Measurements from ENCODE around the gene RAD51C. TPM values are rescaled to one million over a fixed set of nuclear protein-coding genes. Genes with fewer than 3 reads are reported as not detected.

RAD51C gene
- polyA plus RNA-seq, 1 of the 3 experiments (the other 2 are of a cell fraction): 36.1 TPM

DNA sequence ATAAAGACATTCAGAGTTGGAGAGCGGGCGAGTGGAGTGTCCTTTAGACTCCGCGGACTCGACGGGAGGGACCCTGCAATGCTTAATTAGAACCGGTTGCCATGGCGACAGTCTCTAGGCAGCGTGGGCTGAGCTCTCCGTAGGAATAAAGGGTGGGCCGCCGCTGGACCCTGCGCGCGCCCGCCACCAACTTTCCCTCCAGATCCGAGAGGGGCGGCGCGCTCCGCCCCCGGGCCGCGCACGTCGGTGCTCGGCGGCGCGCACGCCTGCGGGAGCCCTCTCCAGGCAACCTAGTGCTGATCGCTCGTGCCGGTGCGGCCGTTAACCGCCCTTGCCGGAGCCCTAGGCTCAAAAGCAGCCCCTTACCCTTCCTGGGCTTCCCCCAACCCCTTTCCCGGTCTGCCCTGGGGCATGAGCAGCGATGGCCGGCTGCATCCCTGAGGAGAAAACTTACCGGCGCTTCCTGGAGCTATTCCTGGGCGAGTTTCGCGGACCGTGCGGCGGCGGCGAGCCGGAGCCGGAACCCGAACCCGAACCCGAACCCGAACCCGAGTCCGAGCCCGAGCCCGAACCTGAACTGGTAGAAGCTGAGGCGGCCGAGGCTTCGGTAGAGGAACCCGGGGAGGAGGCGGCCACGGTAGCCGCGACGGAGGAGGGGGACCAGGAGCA lies 63.3 kb downstream of the RAD51C start, which contains the start of gene PPM1E (continued):
- TF ChIP-seq, protein P1, sequence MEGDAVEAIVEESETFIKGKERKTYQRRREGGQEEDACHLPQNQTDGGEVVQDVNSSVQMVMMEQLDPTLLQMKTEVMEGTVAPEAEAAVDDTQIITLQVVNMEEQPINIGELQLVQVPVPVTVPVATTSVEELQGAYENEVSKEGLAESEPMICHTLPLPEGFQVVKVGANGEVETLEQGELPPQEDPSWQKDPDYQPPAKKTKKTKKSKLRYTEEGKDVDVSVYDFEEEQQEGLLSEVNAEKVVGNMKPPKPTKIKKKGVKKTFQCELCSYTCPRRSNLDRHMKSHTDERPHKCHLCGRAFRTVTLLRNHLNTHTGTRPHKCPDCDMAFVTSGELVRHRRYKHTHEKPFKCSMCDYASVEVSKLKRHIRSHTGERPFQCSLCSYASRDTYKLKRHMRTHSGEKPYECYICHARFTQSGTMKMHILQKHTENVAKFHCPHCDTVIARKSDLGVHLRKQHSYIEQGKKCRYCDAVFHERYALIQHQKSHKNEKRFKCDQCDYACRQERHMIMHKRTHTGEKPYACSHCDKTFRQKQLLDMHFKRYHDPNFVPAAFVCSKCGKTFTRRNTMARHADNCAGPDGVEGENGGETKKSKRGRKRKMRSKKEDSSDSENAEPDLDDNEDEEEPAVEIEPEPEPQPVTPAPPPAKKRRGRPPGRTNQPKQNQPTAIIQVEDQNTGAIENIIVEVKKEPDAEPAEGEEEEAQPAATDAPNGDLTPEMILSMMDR (IDR thresholded peaks at IDR 0.05): no peak
- TF ChIP-seq POLR2AphosphoS5 (IDR thresholded peaks at IDR 0.05; ENCODE audit: low read depth, low read length) (0 out of 2 replicates have a peak, but pooled peaks have one; percentile 23), RAD21 (IDR thresholded peaks at IDR 0.05; ENCODE audit: low read length) (0 out of 2 replicates have a peak, but pooled peaks have one; percentile 3), MXI1 (IDR thresholded peaks at IDR 0.05; ENCODE audit: low read depth, low read length) (peak; percentile 80; the same call in 1 of the 2 replicates)

DNA sequence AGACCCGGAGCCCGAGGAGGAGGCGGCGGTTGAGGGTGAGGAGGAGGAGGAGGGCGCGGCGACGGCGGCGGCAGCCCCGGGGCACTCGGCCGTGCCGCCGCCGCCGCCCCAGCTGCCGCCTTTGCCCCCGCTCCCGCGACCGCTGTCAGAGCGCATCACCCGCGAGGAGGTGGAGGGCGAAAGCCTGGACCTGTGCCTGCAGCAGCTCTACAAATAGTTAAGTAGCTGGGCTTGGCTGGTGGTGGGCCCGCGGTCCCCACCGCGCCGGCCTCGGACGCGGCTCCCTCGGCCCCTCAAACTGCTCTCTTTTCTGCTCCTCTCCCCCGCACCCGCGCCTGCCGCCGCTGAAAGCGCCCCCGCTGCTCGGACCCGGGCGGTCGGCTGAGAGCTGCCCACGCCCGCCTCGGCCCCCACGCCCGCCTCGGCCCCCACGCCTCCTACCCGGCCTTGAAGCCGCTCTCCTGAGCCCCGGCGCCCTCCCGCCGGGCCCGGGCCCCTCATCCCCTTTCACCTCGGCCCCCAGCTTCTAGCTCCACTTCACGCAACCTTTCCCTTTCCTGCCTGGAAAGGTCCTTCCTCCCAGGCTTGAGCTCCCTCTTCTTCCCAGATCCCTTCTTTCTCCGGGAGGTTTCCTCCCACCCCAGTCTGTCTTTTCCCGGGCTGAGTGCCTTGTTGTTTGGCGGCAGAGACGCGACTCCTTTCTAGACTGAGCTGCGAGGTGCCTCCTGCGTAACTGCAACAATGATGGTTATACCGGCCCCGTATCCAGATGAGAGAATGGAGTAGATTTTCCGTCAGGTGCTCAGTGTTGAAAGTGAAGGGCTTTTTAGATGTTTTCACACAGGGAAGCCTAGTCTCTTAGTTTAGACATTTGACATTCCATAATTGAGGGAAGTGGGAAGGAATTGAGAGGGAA lies 64.1 kb downstream of the RAD51C start:
- DNase-seq: peak; percentile 83
- H3K27me3 ChIP-seq (ENCODE audit: insufficient read depth): peaks cover 24% of the 10 kb centered on the region
- peaks cover 0 to 11% of the 10 kb centered on the region in 2 experiments; a peak in 2 of 4 replicates for H3K4me1 ChIP-seq (ENCODE audit: control insufficient read depth in 1 of 2, insufficient read depth in 2 of 2, low read depth in 1 of 2, low read length in 1 of 2)
- H4K20me1 ChIP-seq (ENCODE audit: insufficient read depth): no peaks in the 10 kb centered on the region
- no peak for TF ChIP-seq FOXM1 (IDR thresholded peaks at IDR 0.05; ENCODE audit: low read depth)
- TF ChIP-seq EZH2phosphoT487 (IDR thresholded peaks at IDR 0.05; ENCODE audit: borderline replicate concordance, low read depth): peak; percentile 31; the same call in 1 of the 2 replicates
- peak; percentile 4 for TF ChIP-seq MXI1 (IDR thresholded peaks at IDR 0.05; ENCODE audit: low read depth, low read length)
- H3K36me3 ChIP-seq (replicated peaks in 1 of 2; ENCODE audit: control insufficient read depth in 1 of 2, insufficient read depth in 2 of 2, low read length in 1 of 2): no peaks in the 10 kb centered on the region
- H3K4me3 ChIP-seq (ENCODE audit: low read depth in 2 of 2, low read length in 1 of 2): peak overlapping the region; percentile 74 to 78
- 9% methylated on average over 30 of the region's 72 CpGs for WGBS (ENCODE audit: low lambda C conversion rate)
- H3K9me3 ChIP-seq: no peaks in the 10 kb centered on the region
- peak overlapping the region; percentile 96 for H3K4me2 ChIP-seq
- H3F3A ChIP-seq (replicated peaks; ENCODE audit: insufficient read depth): peaks cover 7% of the 10 kb centered on the region
- POLR2A ChIA-PET: interaction anchor here (0.6 to 1.4 kb wide), 9 partner anchors 9 to 248 kb away, joined by 3 to 6 read pairs (median 4); no protein-coding TSS in a partner anchor
- H3K9ac ChIP-seq: no peak overlapping the region
- H3K27ac ChIP-seq (ENCODE audit: low read depth in 2 of 2, low read length in 1 of 2): peak overlapping the region in 1 of 2 experiments; percentile 81; a peak in 2 of 4 replicates
- H3K9me2 ChIP-seq: no peaks in the 10 kb centered on the region
- CTCF ChIA-PET: interaction anchor here (0.7 to 3.7 kb wide), 12 partner anchors 9 to 1759 kb away, joined by 3 to 22 read pairs (median 4); no protein-coding TSS in a partner anchor
- H2AFZ ChIP-seq (ENCODE audit: low read depth): peak overlapping the region; percentile 78; the same call in 1 of the 2 replicates
- no peaks in the 10 kb centered on the region for H3K79me2 ChIP-seq (ENCODE audit: insufficient read depth)

DNA sequence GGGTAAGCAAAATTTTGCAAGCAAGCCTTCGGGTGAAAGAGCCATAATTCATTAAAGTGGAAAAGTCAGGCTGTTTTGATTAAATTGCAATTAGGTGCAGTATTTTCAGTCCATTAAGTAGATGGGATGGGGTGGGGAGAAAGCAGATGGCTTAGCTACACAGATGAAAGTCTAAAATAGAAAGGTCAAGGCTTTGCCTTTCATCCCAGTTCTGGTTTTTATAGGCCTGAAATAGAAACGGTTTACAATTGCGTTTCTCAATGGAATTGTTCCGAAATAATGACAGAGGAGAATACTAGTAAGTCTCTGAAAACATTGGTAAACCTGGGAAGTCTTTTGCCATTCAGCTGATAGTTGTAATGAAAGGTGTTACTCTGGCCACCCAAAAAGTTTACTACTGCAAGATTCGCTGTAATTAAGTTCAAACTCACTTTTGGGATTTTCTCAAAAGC lies 64.8 kb downstream of the RAD51C start:
- Histone ChIP-seq H3K4me3 (ENCODE audit: low read depth in 2 of 2, low read length in 1 of 2) (peak overlapping the region; percentile 74 to 78; a peak in 3 of 4 replicates), H3K9me2 (no peaks in the 10 kb centered on the region), H4K20me1 (ENCODE audit: insufficient read depth) (no peaks in the 10 kb centered on the region), H3K27me3 (ENCODE audit: insufficient read depth) (peaks cover 24% of the 10 kb centered on the region), H3K4me1 (ENCODE audit: control insufficient read depth in 1 of 2, insufficient read depth in 2 of 2, low read depth in 1 of 2, low read length in 1 of 2) (peaks cover 0 to 11% of the 10 kb centered on the region in 2 experiments; a peak in 2 of 4 replicates), H3K9ac (no peak overlapping the region), H2AFZ (ENCODE audit: low read depth) (no peak overlapping the region), H3K36me3 (replicated peaks in 1 of 2; ENCODE audit: control insufficient read depth in 1 of 2, insufficient read depth in 2 of 2, low read length in 1 of 2) (no peaks in the 10 kb centered on the region), H3K79me2 (ENCODE audit: insufficient read depth) (no peaks in the 10 kb centered on the region), H3K27ac (ENCODE audit: low read depth in 2 of 2, low read length in 1 of 2) (peak overlapping the region in 1 of 2 experiments; percentile 81; a peak in 2 of 4 replicates), H3K4me2 (peak overlapping the region; percentile 96), H3K9me3 (no peaks in the 10 kb centered on the region), H3F3A (replicated peaks; ENCODE audit: insufficient read depth) (peaks cover 7% of the 10 kb centered on the region)
- 0 out of 2 replicates have a peak, but pooled peaks have one; percentile 49 for TF ChIP-seq FOXJ3 (CRISPR knock-in tag; IDR thresholded peaks at IDR 0.05)
- TF ChIP-seq RFX5 (IDR thresholded peaks at IDR 0.05; ENCODE audit: low read length): no peak
- TF ChIP-seq RAD21 (IDR thresholded peaks at IDR 0.05; ENCODE audit: low read length): peak; percentile 1; the same call in 1 of the 2 replicates
- TF ChIP-seq JUND (IDR thresholded peaks at IDR 0.05): no peak
- TF ChIP-seq NRF1 (IDR thresholded peaks at IDR 0.05; ENCODE audit: low read depth, low read length): no peak
- TF ChIP-seq EP300 (IDR thresholded peaks at IDR 0.05; ENCODE audit: borderline replicate concordance in 1 of 2, low read depth in 1 of 2, low read length in 1 of 2): peak in 1 of 2 experiments; percentile 54; a peak in 1 of 4 replicates
- no peak for TF ChIP-seq YY1 (IDR thresholded peaks at IDR 0.05; ENCODE audit: low read depth)
- WGBS (ENCODE audit: low lambda C conversion rate): 47% methylated on average over 5 of the region's 5 CpGs
- ChIA-PET CTCF (interaction anchor here (1.3 to 3.7 kb wide), 8 partner anchors 8 to 248 kb away, joined by 3 to 22 read pairs (median 4); no protein-coding TSS in a partner anchor), POLR2A (interaction anchor here (0.6 to 1.4 kb wide), 4 partner anchors 10 to 198 kb away, joined by 3 to 6 read pairs (median 4); no protein-coding TSS in a partner anchor)
- DNase-seq: peak; percentile 71
